GM18907 (cell line): ENCODE data around the gene FAM32A.

Source experiments
- ATAC-seq: cut with Tn5 transposase; IDR thresholded peaks from one replicate; pipeline ENCODE4 v1.9.1; 2021; ENCODE audit warnings: mild to moderate bottlenecking, moderate library complexity; ENCODE audit not compliant: unreplicated experiment

The FAM32A gene

DNA sequence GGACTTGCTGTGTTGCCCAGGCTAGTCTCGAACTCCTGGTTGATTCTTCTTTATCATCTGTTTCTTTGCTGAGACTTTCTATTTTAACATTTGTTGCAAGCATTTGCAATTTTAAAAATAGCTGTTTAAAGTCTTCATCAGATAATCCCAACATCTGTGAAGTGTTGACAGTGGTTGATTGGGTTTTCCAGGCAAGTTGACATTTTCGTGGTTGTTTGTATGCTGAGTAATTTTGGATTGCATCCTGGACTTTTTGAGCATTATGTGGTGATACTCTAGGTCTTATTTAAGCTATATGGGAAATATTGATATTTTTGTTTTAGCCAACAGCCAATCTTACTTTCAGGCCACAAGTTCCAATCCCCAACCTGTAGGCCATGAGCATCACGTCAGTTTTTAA is 37.6 kb downstream of the FAM32A start:
- no peak for ATAC-seq

DNA sequence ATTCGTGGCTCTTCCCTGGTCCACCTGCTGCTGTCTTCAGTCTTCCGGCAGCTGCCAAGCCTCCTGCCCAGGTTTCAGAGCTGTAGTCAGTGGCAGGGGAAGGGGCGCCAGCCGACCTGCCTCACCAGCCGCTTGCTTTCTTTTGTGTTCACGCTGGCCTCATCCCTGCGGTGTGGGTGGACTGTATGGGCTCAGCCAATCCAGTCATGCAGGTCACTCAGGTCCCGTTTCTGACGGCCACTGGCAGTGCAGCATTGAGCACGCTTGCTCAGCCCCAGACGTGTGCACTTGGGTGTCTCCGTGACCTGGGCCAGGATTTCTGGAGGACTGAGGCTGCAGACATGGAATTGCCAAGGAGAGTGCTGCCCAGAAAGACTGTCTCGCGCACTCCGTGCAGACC is 38.5 kb downstream of the FAM32A start:
- ATAC-seq: no peak

DNA sequence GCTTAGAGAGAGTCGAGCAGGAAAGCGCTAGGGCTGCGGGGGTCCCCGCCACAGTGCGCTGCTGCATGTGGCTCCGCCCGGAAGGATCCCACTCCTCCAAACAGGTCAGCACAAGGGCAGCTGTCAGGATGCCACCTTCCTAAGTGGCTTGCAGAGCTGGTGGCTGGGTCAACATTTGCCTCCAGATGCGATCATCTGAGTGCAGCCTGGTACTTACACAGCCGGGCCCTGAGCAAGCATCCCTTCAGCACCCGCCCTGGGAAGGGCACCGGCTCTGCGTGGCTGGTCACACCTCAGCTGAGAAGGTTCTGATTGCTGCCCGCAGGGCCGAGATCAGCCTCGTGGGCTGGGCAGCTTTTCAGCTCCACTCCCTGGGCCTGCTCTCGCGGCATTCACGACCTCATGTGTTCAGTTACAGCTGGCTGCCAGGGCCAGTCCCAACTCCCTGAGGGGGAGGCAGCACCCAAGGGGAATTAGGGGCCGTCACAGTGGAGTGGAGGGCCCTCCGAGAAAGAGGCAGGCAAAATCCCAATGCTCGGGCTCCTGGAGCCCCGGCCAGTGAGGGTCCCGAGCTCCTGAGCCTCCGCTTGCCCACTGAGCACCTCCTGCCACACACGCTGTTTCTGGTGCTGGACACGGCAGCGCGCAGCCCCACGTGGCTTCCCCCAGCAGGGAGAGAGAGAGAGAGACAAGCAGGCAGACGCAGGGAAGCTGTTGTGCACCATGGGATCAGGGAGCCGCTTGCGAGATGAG is 39.3 kb downstream of the FAM32A start:
- no peak for ATAC-seq

DNA sequence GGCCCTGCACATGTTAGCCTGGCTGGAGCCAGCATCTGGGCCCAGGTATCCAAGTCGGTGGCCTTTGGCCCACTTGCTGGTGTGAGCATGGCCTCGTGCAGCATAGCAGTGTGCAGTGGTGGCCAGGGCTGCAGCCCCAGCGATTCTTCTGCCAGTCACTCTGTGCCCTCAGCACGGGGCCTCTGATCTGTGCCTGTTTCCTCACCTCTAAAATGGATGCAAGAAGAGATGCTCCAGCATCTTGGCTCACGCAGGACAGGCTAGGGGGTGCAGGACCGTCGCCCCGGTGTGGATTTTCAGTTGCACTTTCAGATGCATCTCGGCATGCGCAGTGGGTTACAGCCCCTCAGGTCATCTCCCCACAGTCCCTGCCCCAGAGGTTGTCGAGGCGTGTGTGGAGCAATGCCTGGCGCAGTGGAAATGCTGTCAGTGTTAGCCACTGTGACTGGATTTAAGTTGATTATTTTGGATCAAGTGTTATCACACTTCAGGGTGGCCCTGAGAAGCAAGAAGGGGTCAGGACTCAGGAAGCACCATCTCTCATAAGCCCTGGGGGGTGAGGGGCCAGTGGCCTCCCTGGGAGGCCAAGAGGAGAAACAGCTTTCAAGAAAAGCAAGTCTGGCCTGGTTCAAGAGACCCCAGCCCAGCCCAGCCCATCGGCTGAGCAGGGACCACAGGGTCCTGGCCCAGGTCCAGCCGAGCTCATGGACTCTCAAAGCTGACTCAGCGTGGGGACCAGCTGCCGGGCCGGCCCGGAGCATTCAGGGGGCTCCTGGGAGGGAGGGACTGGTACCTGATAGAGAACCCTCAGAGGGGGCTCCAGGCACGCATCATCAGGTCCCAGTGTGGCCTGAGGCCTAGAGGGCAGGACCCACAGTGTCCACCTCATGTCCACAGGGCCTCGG is 40.3 kb downstream of the FAM32A start:
- ATAC-seq: no peak

DNA sequence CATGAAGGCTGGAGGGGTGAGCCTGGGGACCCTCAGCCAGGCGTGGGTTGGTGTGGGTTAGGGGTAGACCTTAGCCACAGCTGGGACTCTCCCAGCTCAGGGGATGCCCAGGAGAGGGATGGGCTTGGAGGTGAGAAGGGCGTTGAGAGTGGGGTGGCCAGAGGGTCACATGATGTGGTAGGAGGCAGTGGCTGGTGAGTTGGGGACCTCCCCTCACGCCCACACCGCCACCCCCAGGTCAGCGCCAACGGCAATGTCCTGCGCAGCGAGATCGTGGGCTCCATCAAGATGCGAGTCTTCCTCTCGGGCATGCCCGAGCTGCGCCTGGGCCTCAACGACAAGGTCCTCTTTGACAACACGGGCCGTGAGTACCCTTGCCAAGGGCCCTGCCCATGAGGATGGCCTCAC is 41.0 kb downstream of the FAM32A start:
- ATAC-seq: no peak

DNA sequence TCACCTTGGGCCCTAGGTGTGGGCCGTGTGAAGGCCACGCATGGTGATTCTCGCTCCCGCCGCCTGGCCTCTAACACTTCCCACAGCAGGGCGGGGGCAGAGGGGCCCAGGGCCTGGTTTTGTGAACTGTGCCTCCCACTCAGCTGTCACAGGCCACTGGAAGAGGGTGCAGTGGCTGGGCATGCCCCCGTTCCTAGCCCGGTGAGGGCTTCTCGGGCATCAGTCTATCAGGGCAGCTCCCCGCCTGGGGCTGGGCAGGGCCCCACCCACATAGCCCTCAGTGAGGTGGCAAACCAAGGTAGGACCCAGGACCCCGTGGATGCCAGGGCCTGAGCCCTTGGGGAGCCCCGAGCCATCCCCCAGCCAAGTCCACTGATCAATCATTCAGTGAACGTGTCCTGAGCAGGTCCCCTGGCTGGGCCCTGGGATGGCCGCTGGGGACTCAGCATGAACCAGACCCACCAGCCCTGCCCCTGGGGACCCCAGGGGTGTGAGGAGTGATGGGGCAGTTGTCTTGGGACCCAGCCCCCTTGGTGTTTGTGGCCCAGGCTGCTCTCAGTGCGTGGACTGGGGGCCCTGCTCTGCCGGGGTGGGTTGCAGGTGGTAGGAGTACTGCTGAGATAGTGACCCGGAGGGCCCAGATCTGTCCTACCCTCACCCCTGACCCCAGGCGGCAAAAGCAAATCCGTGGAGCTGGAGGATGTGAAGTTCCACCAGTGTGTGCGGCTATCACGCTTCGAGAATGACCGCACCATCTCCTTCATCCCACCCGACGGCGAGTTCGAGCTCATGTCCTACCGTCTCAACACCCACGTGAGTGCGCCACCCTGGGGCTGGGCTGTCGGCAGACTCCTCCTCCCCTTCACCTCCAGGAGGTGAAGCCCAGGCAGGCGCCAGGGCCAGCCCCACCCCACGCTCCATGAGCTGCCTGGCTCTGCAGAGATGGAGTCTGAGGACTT is 41.9 kb downstream of the FAM32A start:
- no peak for ATAC-seq

DNA sequence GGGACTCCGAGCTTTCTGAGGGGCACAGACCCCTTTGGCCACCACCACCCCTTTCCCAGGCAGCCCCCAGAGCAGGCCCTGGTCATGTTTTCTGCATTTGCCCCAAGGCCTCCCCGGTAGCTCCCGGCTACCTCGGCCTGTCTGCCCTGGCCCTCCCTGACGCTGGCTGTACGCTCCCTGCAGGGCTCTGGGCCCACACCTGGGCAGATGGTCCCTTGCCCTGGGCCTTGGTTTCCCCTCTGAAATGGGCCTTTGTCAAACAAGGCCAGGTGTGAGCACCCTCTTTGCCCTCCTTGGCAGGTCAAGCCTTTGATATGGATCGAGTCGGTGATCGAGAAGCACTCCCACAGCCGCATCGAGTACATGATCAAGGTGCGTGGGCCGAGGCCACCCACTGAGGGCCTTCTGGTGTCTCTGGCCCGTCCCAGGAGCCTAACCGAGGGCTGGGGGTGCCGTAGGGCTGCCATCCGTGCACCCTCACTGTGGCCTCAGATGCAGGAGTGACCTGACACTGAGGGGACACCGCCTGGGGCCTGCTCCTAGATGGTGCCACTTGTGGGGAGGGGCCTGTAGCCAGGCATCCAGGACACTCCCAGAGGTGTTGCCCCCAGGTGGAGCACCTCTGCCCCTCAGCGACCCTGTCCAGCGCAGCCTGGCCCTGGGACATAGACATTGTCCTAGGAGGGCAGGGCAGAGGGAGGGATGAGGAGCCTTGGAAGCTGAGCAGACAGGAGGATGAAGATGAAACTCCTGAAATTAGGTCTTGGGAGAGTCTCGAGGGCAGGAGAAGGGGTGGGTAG is 42.8 kb downstream of the FAM32A start:
- no peak for ATAC-seq

DNA sequence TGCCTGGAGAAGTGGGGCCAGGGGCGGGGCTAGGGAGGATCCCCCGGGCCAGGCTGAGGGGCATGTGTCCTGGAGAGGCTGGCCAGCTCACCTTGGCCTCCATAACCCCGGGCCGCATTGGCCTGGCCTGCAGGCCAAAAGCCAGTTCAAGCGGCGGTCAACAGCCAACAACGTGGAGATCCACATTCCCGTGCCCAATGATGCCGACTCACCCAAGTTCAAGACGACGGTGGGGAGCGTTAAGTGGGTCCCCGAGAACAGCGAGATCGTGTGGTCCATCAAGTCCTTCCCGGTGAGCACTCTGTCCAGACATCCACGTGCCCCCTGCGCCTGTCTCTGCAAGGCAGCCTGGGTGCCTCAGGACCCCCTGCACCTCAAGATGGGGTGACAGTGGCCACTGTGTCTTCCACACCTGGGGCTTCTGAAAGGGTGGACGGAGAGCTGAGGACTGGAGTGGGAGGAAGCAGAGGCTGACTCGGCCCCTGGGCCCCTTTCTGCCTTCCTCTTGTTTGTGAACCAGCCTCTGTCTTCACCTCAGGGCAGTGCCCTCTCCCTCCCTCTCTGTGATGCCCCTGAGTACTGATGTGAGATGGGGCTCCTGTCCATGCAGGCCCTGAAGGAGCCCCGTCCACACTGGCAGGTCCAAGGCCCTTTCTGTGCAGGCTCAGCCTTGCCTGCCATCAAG is 43.6 kb downstream of the FAM32A start:
- ATAC-seq: no peak

DNA sequence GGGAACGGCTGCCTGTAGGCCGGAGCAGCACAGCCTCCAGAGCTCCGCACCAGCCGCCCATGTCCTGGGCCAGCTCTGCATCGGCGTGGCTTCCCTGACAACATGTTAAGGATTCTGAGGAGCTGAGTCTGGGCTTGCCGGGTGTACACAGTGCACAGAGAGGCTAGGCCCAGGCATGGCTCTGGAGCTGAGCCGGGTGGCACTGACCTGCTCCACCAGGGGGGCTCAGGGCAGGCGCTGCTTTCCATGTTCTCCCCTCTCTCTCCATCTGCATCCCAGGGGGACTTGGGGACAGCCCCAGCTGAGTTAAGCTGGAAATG is 44.1 kb downstream of the FAM32A start:
- no peak for ATAC-seq

DNA sequence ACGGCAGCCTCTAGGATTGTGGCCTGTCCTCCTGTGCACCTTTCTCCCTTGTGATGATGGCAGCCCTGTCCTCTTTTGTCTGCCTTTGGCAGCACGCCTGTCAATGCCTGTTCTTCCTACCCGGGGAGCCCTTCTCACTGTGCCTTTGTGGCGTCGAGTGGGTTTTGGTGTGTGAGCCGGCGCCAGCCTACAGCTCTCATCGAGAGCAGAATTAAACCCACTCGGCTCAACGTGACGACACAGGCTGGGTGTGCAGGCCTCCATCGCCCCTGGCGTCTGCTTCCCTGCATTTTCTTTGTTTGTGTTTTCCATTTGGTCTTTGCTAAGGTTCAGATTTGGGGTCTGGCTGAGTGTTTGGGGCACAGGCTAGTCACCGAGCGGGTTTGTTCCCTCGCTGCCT is 46.9 kb downstream of the FAM32A start:
- ATAC-seq: no peak

DNA sequence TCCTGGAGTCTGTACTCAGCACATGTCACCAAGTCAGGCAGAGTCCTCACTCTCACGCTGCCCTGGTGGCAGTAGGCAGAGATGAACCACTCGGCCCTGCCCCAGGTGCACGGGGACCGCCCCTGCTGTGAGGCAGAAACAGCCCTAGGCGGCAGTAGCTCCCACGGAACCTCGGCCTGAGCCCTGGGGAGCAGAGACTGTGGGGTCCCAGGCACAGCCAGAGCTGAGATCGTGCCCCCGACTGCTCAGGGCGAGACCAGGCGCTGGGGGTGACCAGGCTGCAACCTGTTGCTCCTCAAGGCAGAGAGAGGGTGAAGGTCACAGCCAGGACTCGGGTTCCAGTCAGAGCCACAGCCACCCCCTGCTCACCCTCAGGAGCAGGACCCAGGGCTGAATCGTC is 47.4 kb downstream of the FAM32A start:
- ATAC-seq: no peak

DNA sequence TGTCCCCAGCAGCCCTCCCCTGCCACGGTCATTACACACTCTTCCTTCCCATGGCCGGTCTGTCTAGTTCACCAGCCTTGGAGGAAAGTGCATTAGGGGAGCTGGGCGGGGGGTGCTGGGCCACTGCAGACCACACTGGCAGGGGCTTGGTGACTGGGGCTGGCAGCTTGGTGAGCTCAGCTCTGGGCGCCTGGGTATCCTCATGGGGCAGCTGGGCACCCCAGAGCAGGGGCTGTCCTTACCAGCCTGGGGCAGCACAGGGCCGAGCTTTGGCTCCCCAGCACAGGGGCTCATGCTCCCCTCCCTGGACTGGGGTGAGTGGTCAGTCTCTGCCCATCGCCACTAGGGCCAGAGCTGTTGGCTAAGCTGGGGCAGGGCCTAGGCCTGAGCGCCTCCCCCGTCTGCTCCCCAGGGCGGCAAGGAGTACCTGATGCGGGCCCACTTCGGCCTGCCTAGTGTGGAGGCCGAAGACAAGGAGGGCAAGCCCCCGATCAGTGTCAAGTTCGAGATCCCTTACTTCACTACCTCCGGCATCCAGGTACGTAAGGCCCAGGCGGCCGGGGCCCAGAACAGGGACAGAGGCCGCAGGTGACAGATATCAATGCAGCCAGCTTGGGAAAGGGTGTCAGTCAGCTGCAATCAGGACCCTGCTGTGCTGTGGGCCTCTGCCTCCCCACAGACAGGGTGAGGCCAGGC is 48.0 kb downstream of the FAM32A start:
- no peak for ATAC-seq

DNA sequence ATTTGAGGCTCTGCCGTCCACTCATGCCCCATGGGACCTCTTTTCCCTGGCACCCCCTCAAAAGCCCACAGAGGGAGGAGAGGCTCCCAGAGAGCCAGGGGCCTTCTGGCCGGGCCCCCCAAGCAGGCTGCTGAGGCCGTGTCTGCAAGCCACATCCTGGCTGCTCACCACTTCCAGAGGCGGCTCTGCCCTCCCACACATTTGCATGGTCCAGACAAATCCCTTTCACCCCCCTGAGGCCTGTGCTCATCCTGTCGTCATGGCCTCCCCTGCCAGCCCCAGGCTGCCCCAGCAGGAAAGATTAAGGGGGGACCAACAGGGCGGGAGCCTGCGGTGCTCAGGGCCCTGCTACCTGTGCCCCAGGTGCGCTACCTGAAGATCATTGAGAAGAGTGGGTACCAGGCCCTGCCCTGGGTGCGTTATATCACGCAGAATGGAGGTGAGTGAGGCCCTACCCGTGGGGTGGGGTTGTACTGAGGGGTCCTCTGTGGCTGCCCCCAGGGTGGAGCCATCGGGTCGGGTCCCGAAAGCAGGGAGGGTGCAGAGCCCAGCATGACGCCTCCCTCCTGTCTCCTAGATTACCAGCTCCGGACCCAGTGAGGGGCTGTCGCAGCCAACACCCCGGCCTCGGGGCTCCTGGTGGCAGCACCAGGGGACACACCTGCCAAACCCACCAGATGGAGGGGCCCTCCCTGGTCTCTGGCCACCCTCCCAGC is 48.8 kb downstream of the FAM32A start:
- ATAC-seq: no peak

DNA sequence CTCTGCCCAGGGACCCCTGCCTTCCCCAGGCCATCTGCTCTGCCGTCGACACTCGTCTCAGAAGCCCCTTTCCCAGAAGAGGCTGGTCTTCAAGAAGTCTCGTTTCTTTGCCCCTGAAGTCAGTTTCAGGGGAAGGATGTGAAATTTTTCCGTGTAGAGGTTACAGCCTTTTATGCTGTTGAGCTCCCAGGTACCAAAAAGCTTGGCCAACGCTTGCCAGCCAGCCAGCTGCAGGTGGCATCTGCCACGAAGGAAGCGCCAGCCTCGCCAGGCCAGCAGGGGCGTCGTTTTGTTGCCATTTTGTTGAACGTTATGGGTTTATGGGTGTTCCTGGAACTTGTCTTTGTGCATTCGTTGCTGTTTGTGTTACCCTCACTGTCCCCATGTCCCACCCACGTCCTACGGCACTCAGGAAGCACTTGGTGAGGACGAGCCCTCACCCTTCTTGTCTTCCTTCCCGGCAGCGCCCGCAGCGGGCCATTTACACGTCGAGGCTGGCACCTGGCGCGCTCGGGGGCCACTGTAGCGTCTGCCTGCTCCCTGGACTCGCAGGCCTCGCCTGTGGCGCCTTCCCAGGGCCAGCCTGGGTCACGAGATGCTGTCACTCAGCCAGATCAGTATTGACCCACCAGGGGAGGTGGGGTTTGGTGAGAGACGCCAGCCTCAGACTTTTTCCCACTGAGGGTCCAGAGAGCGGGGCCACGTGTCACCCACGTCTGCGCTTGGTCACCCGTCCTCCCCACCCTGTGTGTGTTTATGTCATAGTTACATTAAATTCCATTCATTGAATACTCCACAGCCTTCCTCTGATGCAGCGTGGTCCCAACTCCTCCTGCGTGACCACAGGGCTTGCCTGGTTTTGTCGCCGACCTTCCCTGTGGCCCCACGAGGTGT is 49.6 kb downstream of the FAM32A start:
- ATAC-seq: no peak

DNA sequence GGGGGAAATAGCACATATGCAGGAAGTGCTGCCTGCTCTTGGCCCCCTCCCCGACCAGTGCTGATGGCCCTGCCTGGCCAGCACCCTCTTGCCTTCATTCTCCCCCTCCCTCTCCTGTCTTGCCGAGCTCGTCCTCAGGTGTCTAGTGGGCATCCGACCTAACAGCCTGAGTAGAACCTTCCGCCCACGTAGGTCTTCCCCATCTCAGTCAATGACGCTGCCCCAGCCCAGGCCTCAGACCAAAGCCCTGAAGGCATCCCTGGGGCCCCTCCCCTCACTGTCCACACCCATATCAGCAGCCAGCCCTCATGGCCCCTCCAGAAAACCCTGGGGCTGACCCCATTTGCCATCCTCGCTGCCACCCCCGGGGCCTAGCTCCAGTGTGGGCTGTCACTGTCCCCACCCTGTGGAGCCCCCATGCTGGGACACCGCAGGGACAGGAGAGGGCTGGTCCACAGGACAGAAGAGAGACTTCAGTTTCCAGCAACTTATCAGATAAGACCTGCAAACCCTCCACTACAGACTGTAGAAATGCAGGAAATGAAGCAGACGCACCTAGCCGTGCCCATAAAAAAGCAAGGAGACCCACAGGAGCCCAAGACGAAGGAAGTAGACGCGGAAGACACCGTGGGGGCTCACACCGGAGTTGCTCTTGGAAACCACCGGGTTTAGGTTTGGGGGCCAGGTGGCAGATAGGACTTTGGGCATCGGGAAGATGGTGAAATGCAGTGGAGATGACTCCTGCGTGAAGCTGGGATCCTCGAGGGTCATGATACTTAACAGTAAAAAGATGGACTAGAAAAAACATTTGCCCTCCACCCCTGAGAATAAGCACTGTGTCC is 50.8 kb downstream of the FAM32A start:
- no peak for ATAC-seq
